H9 (cell line): Measurements from ENCODE around the gene NPAS2. TPM values are rescaled to one million over a fixed set of nuclear protein-coding genes. Genes with fewer than 3 reads are reported as not detected.

Experiments used
- DNase-seq: peaks from one replicate; pipeline ENCODE4 v3.0.0-alpha.2; 2017
- H2AFZ ChIP-seq: one replicate; pipeline ENCODE4 v1.6.1; 2013; ENCODE audit warnings: mild to moderate bottlenecking, low read length, control low read depth, moderate library complexity
- H2AK5ac ChIP-seq: 2 replicates; pipeline ENCODE4 v1.6.1; 2013; ENCODE audit warnings: low read length, control low read depth, mixed read lengths; ENCODE audit not compliant: insufficient read length
- H2BK120ac ChIP-seq: one replicate; pipeline ENCODE4 v1.6.1; 2013; ENCODE audit warnings: low read depth, mild to moderate bottlenecking, low read length, control low read depth, inconsistent platforms; ENCODE audit not compliant: poor library complexity, severe bottlenecking
- H2BK12ac ChIP-seq: 2 replicates; pipeline ENCODE4 v1.6.1; 2013; ENCODE audit warnings: low read length, control low read depth, mixed read lengths, low read depth; ENCODE audit not compliant: insufficient read length
- H2BK15ac ChIP-seq: 2 replicates; pipeline ENCODE4 v1.6.1; 2013; ENCODE audit warnings: low read depth, low read length, control low read depth
- H2BK20ac ChIP-seq: one replicate; pipeline ENCODE4 v1.6.1; 2013; ENCODE audit warnings: low read depth, mild to moderate bottlenecking, low read length, control low read depth, inconsistent platforms; ENCODE audit not compliant: poor library complexity, severe bottlenecking
- H2BK5ac ChIP-seq: 2 replicates; pipeline ENCODE4 v1.6.1; 2013; ENCODE audit warnings: low read length, control low read depth, mixed read lengths; ENCODE audit not compliant: insufficient read length
- H3K14ac ChIP-seq: 2 replicates; pipeline ENCODE4 v1.6.1; 2013; ENCODE audit warnings: low read length, control low read depth; ENCODE audit not compliant: insufficient read depth
- H3K18ac ChIP-seq: 2 replicates; pipeline ENCODE4 v1.6.1; 2013; ENCODE audit warnings: low read depth, mild to moderate bottlenecking, mixed read lengths, low read length, control low read depth; ENCODE audit not compliant: insufficient read length
- H3K23ac ChIP-seq: 2 replicates; pipeline ENCODE4 v1.6.1; 2013; ENCODE audit warnings: low read length, control low read depth, mixed read lengths, low read depth; ENCODE audit not compliant: insufficient read length
- H3K23me2 ChIP-seq: 2 replicates; pipeline ENCODE4 v1.6.1; 2013; ENCODE audit warnings: low read depth, mild to moderate bottlenecking, mixed read lengths, low read length, control low read depth; ENCODE audit not compliant: insufficient read length, poor library complexity, severe bottlenecking
- H3K27ac ChIP-seq: 2 replicates; pipeline ENCODE4 v1.5.1; 2013; ENCODE audit warnings: low read length, control low read depth, mixed read lengths, low read depth; ENCODE audit not compliant: insufficient read length
- H3K27me3 ChIP-seq: 2 replicates; pipeline ENCODE4 v1.6.1; 2013; ENCODE audit warnings: low read length, control low read depth, inconsistent platforms; ENCODE audit not compliant: insufficient read depth
- H3K4ac ChIP-seq: 2 replicates; pipeline ENCODE4 v1.6.1; 2013; ENCODE audit warnings: low read depth, mild to moderate bottlenecking, control low read depth, inconsistent platforms, low read length, moderate library complexity
- H3K4me1 ChIP-seq: 2 replicates; pipeline ENCODE4 v1.6.1; 2013; ENCODE audit warnings: low read length, control low read depth, inconsistent platforms; ENCODE audit not compliant: insufficient read depth
- H3K4me2 ChIP-seq: 2 replicates; pipeline ENCODE4 v1.6.1; 2013; ENCODE audit warnings: low read length, control low read depth, mixed read lengths; ENCODE audit not compliant: insufficient read length, insufficient read depth
- H3K56ac ChIP-seq: 2 replicates; pipeline ENCODE4 v1.6.1; 2013; ENCODE audit warnings: low read depth, mild to moderate bottlenecking, mixed read lengths, low read length, control low read depth; ENCODE audit not compliant: insufficient read length
- H3K79me1 ChIP-seq: 2 replicates; pipeline ENCODE4 v1.6.1; 2013; ENCODE audit warnings: low read depth, mild to moderate bottlenecking, moderate library complexity, low read length, control low read depth, inconsistent platforms; ENCODE audit not compliant: insufficient read depth, poor library complexity, severe bottlenecking
- H3K79me2 ChIP-seq: 2 replicates; pipeline ENCODE4 v1.6.1; 2013; ENCODE audit warnings: low read length, control low read depth, inconsistent platforms; ENCODE audit not compliant: insufficient read depth
- H3K9ac ChIP-seq: 2 replicates; pipeline ENCODE4 v1.6.1; 2013; ENCODE audit warnings: low read length, control low read depth, mixed read lengths; ENCODE audit not compliant: insufficient read length; ENCODE audit errors: extremely low read depth
- H3K9me3 ChIP-seq: one replicate; pipeline ENCODE4 v1.6.1; 2013; ENCODE audit warnings: low read depth, low read length, inconsistent platforms; ENCODE audit not compliant: control insufficient read depth
- H3T11ph ChIP-seq: one replicate; pipeline ENCODE4 v1.6.1; 2013; ENCODE audit warnings: mild to moderate bottlenecking, low read length, control low read depth, inconsistent platforms
- H4K20me1 ChIP-seq: one replicate; pipeline ENCODE4 v1.6.1; 2013; ENCODE audit not compliant: control insufficient read depth, insufficient read length, insufficient read depth
- H4K5ac ChIP-seq: 2 replicates; pipeline ENCODE4 v1.6.1; 2013; ENCODE audit warnings: low read depth, mild to moderate bottlenecking, mixed read lengths, low read length, control low read depth; ENCODE audit not compliant: insufficient read length
- H4K8ac ChIP-seq: replicated peaks from 2 replicates; pipeline ENCODE4 v1.6.1; 2013; ENCODE audit warnings: low read length, control low read depth, mixed read lengths, low read depth; ENCODE audit not compliant: insufficient read length
- H4K91ac ChIP-seq: 2 replicates; pipeline ENCODE4 v1.6.1; 2013; ENCODE audit warnings: low read depth, mild to moderate bottlenecking, moderate library complexity, mixed read lengths, low read length, control low read depth; ENCODE audit not compliant: insufficient read length
- H3K27ac Mint-ChIP-seq, 3 experiments: 2 replicates in 2 of 3; 3 replicates in 1 of 3; pipeline ENCODE4 v1.8.0; 2020 to 2021; ENCODE audit warnings: mixed read lengths in 3 of 3, mild to moderate bottlenecking in 1 of 3, moderate library complexity in 1 of 3
- H3K27me3 Mint-ChIP-seq: 2 replicates; pipeline ENCODE4 v1.8.0; 2021; ENCODE audit warnings: low read depth, mild to moderate bottlenecking, moderate library complexity, mixed read lengths
- H3K36me3 Mint-ChIP-seq, 3 experiments: 2 replicates in 2 of 3; 3 replicates in 1 of 3; pipeline ENCODE4 v1.8.0; 2020 to 2021; ENCODE audit warnings: low read depth in 3 of 3, mixed read lengths in 3 of 3; ENCODE audit not compliant: insufficient read depth in 1 of 3
- H3K4me1 Mint-ChIP-seq, 2 experiments: 2 replicates each; pipeline ENCODE4 v1.8.0; 2020; ENCODE audit warnings: mixed read lengths in 2 of 2
- H3K4me3 Mint-ChIP-seq, 2 experiments: 2 replicates in 1 of 2; 3 replicates in 1 of 2; pipeline ENCODE4 v1.8.0; 2020 to 2021; ENCODE audit warnings: mild to moderate bottlenecking in 2 of 2, mixed read lengths in 2 of 2, moderate library complexity in 1 of 2
- H3K9me3 Mint-ChIP-seq, 2 experiments: 2 replicates in 1 of 2; 3 replicates in 1 of 2; pipeline ENCODE4 v1.8.0; 2020; ENCODE audit warnings: mild to moderate bottlenecking in 2 of 2, mixed read lengths in 2 of 2, moderate library complexity in 1 of 2
- WGBS: extraction: QIAGEN DNeasy Blood & Tissue Kit; methylation state at CpG from one replicate; pipeline ENCODE4 v1.1.7; 2013; ENCODE audit warnings: missing lambda C conversion rate, low lambda C conversion rate, mixed read lengths; ENCODE audit not compliant: insufficient read length; ENCODE audit errors: extremely low coverage; 5-methylcytosine and 5-hydroxymethylcytosine counted together
- total RNA-seq: library from RNA; stranded (reverse); gene quantifications from 2 replicates; pipeline ENCODE4 v1.2.1, GENCODE V29; 2021
- TF ChIP-seq, protein P1 (sequence below): fragments of 200-600 bp; sonication (generic); conservative IDR thresholded peaks from 3 replicates; pipeline ENCODE4 v1.8.0; 2021; ENCODE audit warnings: antibody characterized with exemption, mild to moderate bottlenecking

The NPAS2 gene
- total RNA-seq, 1 experiment from 2014 or later: 1.3 TPM

DNA sequence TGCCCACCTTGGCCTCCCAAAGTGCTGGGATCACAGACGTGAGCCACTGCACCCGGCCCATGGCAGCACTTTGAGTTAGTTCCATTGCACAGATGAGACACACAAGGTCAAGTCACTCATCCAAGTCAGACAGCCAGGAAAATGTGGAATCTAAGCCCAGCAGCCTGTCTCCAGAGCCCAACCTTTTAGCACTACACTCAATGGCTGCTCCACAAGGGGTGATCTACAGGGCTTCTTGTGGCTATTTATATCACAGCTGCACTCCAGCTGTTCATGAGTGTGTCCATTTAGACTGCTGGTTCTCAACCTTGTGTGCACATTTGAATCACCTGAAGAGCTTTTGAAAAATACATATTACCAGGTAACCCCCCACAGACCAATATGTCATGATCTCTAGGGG lies 109.2 kb downstream of the NPAS2 start:
- Histone ChIP-seq H3K9ac (no peak overlapping the region), H2AK5ac (no peak overlapping the region), H4K20me1 (no peaks in the 10 kb centered on the region), H3K27me3 (no peaks in the 10 kb centered on the region), H4K91ac (no peak overlapping the region), H3T11ph (no peak overlapping the region), H3K56ac (no peak overlapping the region), H3K23me2 (no peaks in the 10 kb centered on the region), H3K18ac (no peak overlapping the region), H3K27ac (no peak overlapping the region), H3K4me2 (no peak overlapping the region), H2BK15ac (no peak overlapping the region), H3K4ac (no peak overlapping the region), H2AFZ (no peak overlapping the region), H2BK120ac (no peak overlapping the region), H3K79me1 (no peaks in the 10 kb centered on the region), H3K4me1 (no peaks in the 10 kb centered on the region), H3K23ac (no peak overlapping the region), H3K9me3 (no peaks in the 10 kb centered on the region), H3K14ac (no peak overlapping the region), H4K5ac (no peak overlapping the region), H3K79me2 (no peaks in the 10 kb centered on the region), H4K8ac (no peak overlapping the region), H2BK5ac (no peak overlapping the region), H2BK12ac (no peak overlapping the region), H2BK20ac (no peak overlapping the region)
- TF ChIP-seq, protein P1, sequence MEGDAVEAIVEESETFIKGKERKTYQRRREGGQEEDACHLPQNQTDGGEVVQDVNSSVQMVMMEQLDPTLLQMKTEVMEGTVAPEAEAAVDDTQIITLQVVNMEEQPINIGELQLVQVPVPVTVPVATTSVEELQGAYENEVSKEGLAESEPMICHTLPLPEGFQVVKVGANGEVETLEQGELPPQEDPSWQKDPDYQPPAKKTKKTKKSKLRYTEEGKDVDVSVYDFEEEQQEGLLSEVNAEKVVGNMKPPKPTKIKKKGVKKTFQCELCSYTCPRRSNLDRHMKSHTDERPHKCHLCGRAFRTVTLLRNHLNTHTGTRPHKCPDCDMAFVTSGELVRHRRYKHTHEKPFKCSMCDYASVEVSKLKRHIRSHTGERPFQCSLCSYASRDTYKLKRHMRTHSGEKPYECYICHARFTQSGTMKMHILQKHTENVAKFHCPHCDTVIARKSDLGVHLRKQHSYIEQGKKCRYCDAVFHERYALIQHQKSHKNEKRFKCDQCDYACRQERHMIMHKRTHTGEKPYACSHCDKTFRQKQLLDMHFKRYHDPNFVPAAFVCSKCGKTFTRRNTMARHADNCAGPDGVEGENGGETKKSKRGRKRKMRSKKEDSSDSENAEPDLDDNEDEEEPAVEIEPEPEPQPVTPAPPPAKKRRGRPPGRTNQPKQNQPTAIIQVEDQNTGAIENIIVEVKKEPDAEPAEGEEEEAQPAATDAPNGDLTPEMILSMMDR: no peak
- no peak overlapping the region for H3K4me3 Mint-ChIP-seq
- no CpG with 5 or more reads among the region's 2 CpGs for WGBS
- no peaks in the 10 kb centered on the region for H3K9me3 Mint-ChIP-seq
- H3K4me1 Mint-ChIP-seq: peaks cover 2% of the 10 kb centered on the region in 2 experiments; a peak in 1 of 4 replicates
- DNase-seq: no peak
- no peaks in the 10 kb centered on the region for H3K36me3 Mint-ChIP-seq
- H3K27me3 Mint-ChIP-seq: no peaks in the 10 kb centered on the region
- no peak overlapping the region for H3K27ac Mint-ChIP-seq
